Smooth muscle cell (in vitro differentiated cells): ENCODE results near the gene GGNBP2. TPM values are rescaled to one million over a fixed set of nuclear protein-coding genes. Genes with fewer than 3 reads are reported as not detected.

Experiments used
- DNase-seq: peaks from one replicate; lab custom pipeline; 2025; ENCODE audit not compliant: unreplicated experiment; lab: John Stamatoyannopoulos, UW
- H2AFZ ChIP-seq: fragments of 200-600 bp; sonication (generic); 2 replicates; pipeline ENCODE4 v1.6.0; 2016; ENCODE audit warnings: antibody characterized with exemption, low read depth, mild to moderate bottlenecking
- H3F3A ChIP-seq: fragments of 200-600 bp; sonication (generic); 2 replicates; pipeline ENCODE4 v1.6.0; 2017; ENCODE audit warnings: antibody characterized with exemption, low read depth
- H3K27ac ChIP-seq: fragments of 200-600 bp; sonication (generic); 2 replicates; pipeline ENCODE4 v1.5.1; 2016; ENCODE audit warnings: low read depth, mild to moderate bottlenecking
- H3K27me3 ChIP-seq: fragments of 200-600 bp; sonication (generic); 2 replicates; pipeline ENCODE4 v1.6.1; 2016; ENCODE audit warnings: low read depth, mild to moderate bottlenecking
- H3K36me3 ChIP-seq: fragments of 200-600 bp; sonication (generic); 2 replicates; pipeline ENCODE4 v1.5.1; 2016; ENCODE audit warnings: low read depth
- H3K4me1 ChIP-seq: fragments of 200-600 bp; sonication (generic); 2 replicates; pipeline ENCODE4 v1.5.1; 2016; ENCODE audit warnings: low read depth
- H3K4me2 ChIP-seq: fragments of 200-600 bp; sonication (generic); 2 replicates; pipeline ENCODE4 v1.6.0; 2016; ENCODE audit warnings: mild to moderate bottlenecking
- H3K4me3 ChIP-seq: fragments of 200-600 bp; sonication (generic); 2 replicates; pipeline ENCODE4 v1.5.1; 2016; ENCODE audit warnings: mild to moderate bottlenecking
- H3K79me2 ChIP-seq: fragments of 200-600 bp; sonication (generic); 2 replicates; pipeline ENCODE4 v1.6.0; 2016; ENCODE audit warnings: low read depth, mild to moderate bottlenecking
- H3K9ac ChIP-seq: fragments of 200-600 bp; sonication (generic); 2 replicates; pipeline ENCODE4 v1.6.0; 2016; ENCODE audit warnings: low read depth
- H3K9me3 ChIP-seq: fragments of 200-600 bp; sonication (generic); replicated peaks from 2 replicates; pipeline ENCODE4 v1.5.1; 2016; ENCODE audit warnings: low read depth
- H4K20me1 ChIP-seq: fragments of 200-600 bp; sonication (generic); 2 replicates; pipeline ENCODE4 v1.6.0; 2016; ENCODE audit warnings: low read depth
- CTCF ChIP-seq: fragments of 200-600 bp; sonication (generic); IDR thresholded peaks from 2 replicates; pipeline ENCODE4 v1.5.1; 2017; ENCODE audit warnings: borderline replicate concordance, mild to moderate bottlenecking, antibody characterized with exemption; ENCODE audit not compliant: insufficient read depth, poor library complexity, severe bottlenecking
- WGBS: methylation state at CpG from one replicate; pipeline ENCODE4 v1.1.7; 2016; ENCODE audit warnings: low lambda C conversion rate; 5-methylcytosine and 5-hydroxymethylcytosine counted together
- polyA plus RNA-seq: library from polyadenylated mRNA; unstranded; fragments of >200 nt; fragmentation: Nextera tagmentation; extraction: Ambion mirVana; gene quantifications from 2 replicates; pipeline ENCODE4 v1.2.1, GENCODE V29; 2016
- total RNA-seq: library from RNA; depleted of rRNA; stranded (reverse); fragments of >200 nt; gene quantifications from 2 replicates; pipeline ENCODE4 v1.2.3, GENCODE V29; 2014

Gene GGNBP2
- total and polyA plus RNA-seq, 2 experiments from 2014 or later, result 54.4 to 56.6 TPM

- 1% methylated on average over 34 of the region's 60 CpGs for WGBS
- H3K4me3 ChIP-seq, result peak overlapping the region; percentile 100
- H3K4me2 ChIP-seq, result peak overlapping the region; percentile 95
- H3K27ac ChIP-seq, result peak overlapping the region; percentile 93
- no peaks in the 10 kb centered on the region for H3K36me3 ChIP-seq
- H3K27me3 ChIP-seq, result no peaks in the 10 kb centered on the region
- peak overlapping the region; percentile 99 for H3K9ac ChIP-seq
- H3K9me3 ChIP-seq, result no peaks in the 10 kb centered on the region
- peaks cover 73% of the 10 kb centered on the region for H3K79me2 ChIP-seq
- TF ChIP-seq CTCF, result no peak
- no peak overlapping the region for H2AFZ ChIP-seq
- peak; percentile 93 for DNase-seq
- H3F3A ChIP-seq, result peaks cover 15% of the 10 kb centered on the region
- H4K20me1 ChIP-seq, result peaks cover 49% of the 10 kb centered on the region
- peaks cover 27% of the 10 kb centered on the region for H3K4me1 ChIP-seq
Observed at GRCh38 chr17:36545465-36546417, 1.0 kb downstream of the GGNBP2 start.

GRCh38 chr17:36546418-36547093 is 1.8 kb downstream of the GGNBP2 start:
- peak overlapping the region; percentile 100 for H3K4me3 ChIP-seq
- no peak for TF ChIP-seq CTCF
- no peaks in the 10 kb centered on the region for H3K27me3 ChIP-seq
- H3K79me2 ChIP-seq, result peaks cover 80% of the 10 kb centered on the region
- peaks cover 27% of the 10 kb centered on the region for H3K4me1 ChIP-seq
- no peaks in the 10 kb centered on the region for H3K9me3 ChIP-seq
- H3F3A ChIP-seq, result peaks cover 16% of the 10 kb centered on the region
- peak overlapping the region; percentile 93 for H3K27ac ChIP-seq
- peak overlapping the region; percentile 95 for H3K4me2 ChIP-seq
- no peak overlapping the region for H2AFZ ChIP-seq
- WGBS, result 27% methylated on average over 7 of the region's 7 CpGs
- no peaks in the 10 kb centered on the region for H3K36me3 ChIP-seq
- no peak for DNase-seq
- H3K9ac ChIP-seq, result peak overlapping the region; percentile 99
- H4K20me1 ChIP-seq, result peaks cover 57% of the 10 kb centered on the region

- Histone ChIP-seq H2AFZ (no peak overlapping the region), H3K4me1 (peaks cover 27% of the 10 kb centered on the region), H3K4me2 (peak overlapping the region; percentile 95), H4K20me1 (peaks cover 69% of the 10 kb centered on the region), H3K9me3 (no peaks in the 10 kb centered on the region), H3K4me3 (peak overlapping the region; percentile 100), H3K27me3 (no peaks in the 10 kb centered on the region), H3F3A (peaks cover 19% of the 10 kb centered on the region), H3K27ac (peak overlapping the region; percentile 93), H3K36me3 (no peaks in the 10 kb centered on the region), H3K9ac (no peak overlapping the region), H3K79me2 (peaks cover 82% of the 10 kb centered on the region)
- TF ChIP-seq CTCF, result no peak
- DNase-seq, result no peak
Observed at GRCh38 chr17:36547776-36548175, 3.1 kb downstream of the GGNBP2 start.
